ENCODE results near the gene PPP1R14B. TPM values are rescaled to one million over a fixed set of nuclear protein-coding genes. Genes with fewer than 3 reads are reported as not detected.

PPP1R14B gene
- total and polyA plus RNA-seq, 2 of the 13 experiments (the other 11 are each of a cell fraction or from before 2014, with no cell fraction given) = 110 to 148 TPM

- TF ChIP-seq ZNF576 (CRISPR knock-in tag; IDR thresholded peaks at IDR 0.05) (no peak), SMARCC2 (IDR thresholded peaks at IDR 0.05) (no peak), MLLT10 (CRISPR knock-in tag; IDR thresholded peaks at IDR 0.05) (no peak), ZSCAN21 (CRISPR knock-in tag; IDR thresholded peaks at IDR 0.05; ENCODE audit: borderline replicate concordance) (peak; percentile 32; the same call in 1 of the 2 replicates), NR2F2 (IDR thresholded peaks at IDR 0.05; ENCODE audit: borderline replicate concordance, low read depth) (peak; percentile 49; the same call in 1 of the 2 replicates), ZFP41 (CRISPR knock-in tag; IDR thresholded peaks at IDR 0.05; ENCODE audit: borderline replicate concordance) (no peak), ZNF704 (CRISPR knock-in tag; IDR thresholded peaks at IDR 0.05; ENCODE audit: borderline replicate concordance) (no peak), TFDP2 (CRISPR knock-in tag; IDR thresholded peaks at IDR 0.05) (no peak; the same call in 1 of the 2 replicates), ZBTB25 (CRISPR knock-in tag; IDR thresholded peaks at IDR 0.05) (peak; percentile 95), BHLHE40 (IDR thresholded peaks at IDR 0.05; ENCODE audit: low read length) (no peak), ARNTL (CRISPR knock-in tag; IDR thresholded peaks at IDR 0.05) (no peak), PHF8 (CRISPR knock-in tag; IDR thresholded peaks at IDR 0.05) (peak; percentile 62), TARDBP (CRISPR knock-in tag; IDR thresholded peaks at IDR 0.05) (peak; percentile 98), ZUFSP (CRISPR knock-in tag; IDR thresholded peaks at IDR 0.05; ENCODE audit: borderline replicate concordance) (no peak), MED8 (CRISPR knock-in tag; IDR thresholded peaks at IDR 0.05; ENCODE audit: insufficient replicate concordance) (no peak), SALL2 (CRISPR knock-in tag; IDR thresholded peaks at IDR 0.05) (0 out of 2 replicates have a peak, but pooled peaks have one; percentile 71), BRF2 (CRISPR knock-in tag; IDR thresholded peaks at IDR 0.05) (no peak), MXI1 (IDR thresholded peaks at IDR 0.05; ENCODE audit: borderline replicate concordance, low read depth, low read length) (peak; percentile 39; the same call in 1 of the 3 replicates), TAF1 (CRISPR knock-in tag; IDR thresholded peaks at IDR 0.05) (no peak), ZBTB2 (CRISPR knock-in tag; IDR thresholded peaks at IDR 0.05; ENCODE audit: low read depth) (peak; percentile 73; the same call in 1 of the 2 replicates), RFX1 (IDR thresholded peaks at IDR 0.05) (no peak), TCF7 (IDR thresholded peaks at IDR 0.05; ENCODE audit: low read depth) (no peak)
Measured at GRCh38 chr11:64269540-64270220, 22.9 kb upstream of the PPP1R14B start (continued).

Data from HepG2 (cell line).